Activated CD4-positive, alpha-beta memory T cell treated with anti-CD3 and anti-CD28 coated beads for 36 hours (primary cell): Measurements from ENCODE around the gene IQCK. TPM values are rescaled to one million over a fixed set of nuclear protein-coding genes. Genes with fewer than 3 reads are reported as not detected.

Experiments used
- CTCF ChIA-PET: fragments of 350-600 bp; sonication (Branson Sonifier 250); formaldehyde crosslinking; loops from one replicate; lab custom pipeline; 2021; ENCODE audit warnings: antibody characterized with exemption, inconsistent platforms; lab: Charles Lee
- POLR2A ChIA-PET: fragments of 350-600 bp; sonication (Branson Sonifier 250); formaldehyde crosslinking; loops from one replicate; lab custom pipeline; 2021; ENCODE audit warnings: antibody characterized with exemption; lab: Charles Lee
- DNase-seq: peaks from one replicate; pipeline ENCODE4 v3.0.0-alpha.2; 2020
- H3K27ac Mint-ChIP-seq: one replicate; pipeline ENCODE4 v1.8.0; 2021; ENCODE audit warnings: mixed read lengths
- H3K27me3 Mint-ChIP-seq: one replicate; pipeline ENCODE4 v1.8.0; 2021; ENCODE audit warnings: mixed read lengths
- H3K36me3 Mint-ChIP-seq: one replicate; pipeline ENCODE4 v1.8.0; 2021; ENCODE audit warnings: mixed read lengths
- H3K4me1 Mint-ChIP-seq: one replicate; pipeline ENCODE4 v1.8.0; 2021; ENCODE audit warnings: low read depth, mixed read lengths
- H3K4me3 Mint-ChIP-seq: one replicate; pipeline ENCODE4 v1.8.0; 2021; ENCODE audit warnings: mild to moderate bottlenecking, mixed read lengths
- H3K9me3 Mint-ChIP-seq: one replicate; pipeline ENCODE4 v1.8.0; 2021; ENCODE audit warnings: mixed read lengths
- intact Hi-C: fragments of 100-400 bp; cut with micrococcal nuclease; formaldehyde crosslinking; loops from one replicate; pipeline ENCODE4 v1.15.1; 2023
- total RNA-seq, 2 experiments: library from RNA; stranded (reverse); gene quantifications; one replicate each; pipeline ENCODE4 v1.2.3, GENCODE V29; 2021

The IQCK gene
- total RNA-seq, 2 experiments from 2014 or later, result 2.2 to 3.0 TPM

GRCh38 chr16:19840524-19841110 lies 122.5 kb downstream of the IQCK start:
- H3K9me3 Mint-ChIP-seq, result no peaks in the 10 kb centered on the region
- H3K36me3 Mint-ChIP-seq, result no peaks in the 10 kb centered on the region
- no peak overlapping the region for H3K4me3 Mint-ChIP-seq
- H3K4me1 Mint-ChIP-seq, result no peaks in the 10 kb centered on the region
- no peak overlapping the region for H3K27ac Mint-ChIP-seq
- CTCF ChIA-PET, result no interaction called here
- POLR2A ChIA-PET, result no interaction called here
- no peaks in the 10 kb centered on the region for H3K27me3 Mint-ChIP-seq
- intact Hi-C loops, result no loop called here
- no peak for DNase-seq

- ChIA-PET POLR2A (no interaction called here), CTCF (no interaction called here)
- H3K27me3 Mint-ChIP-seq, result no peaks in the 10 kb centered on the region
- H3K4me3 Mint-ChIP-seq, result no peak overlapping the region
- H3K4me1 Mint-ChIP-seq, result no peaks in the 10 kb centered on the region
- no peak overlapping the region for H3K27ac Mint-ChIP-seq
- intact Hi-C loops, result no loop called here
- no peak for DNase-seq
- no peaks in the 10 kb centered on the region for H3K36me3 Mint-ChIP-seq
- no peaks in the 10 kb centered on the region for H3K9me3 Mint-ChIP-seq
These were observed 123.1 kb downstream of the IQCK start for GRCh38 chr16:19841184-19841583.

- no peak for DNase-seq
- H3K27me3 Mint-ChIP-seq, result no peaks in the 10 kb centered on the region
- POLR2A ChIA-PET, result no interaction called here
- no peak overlapping the region for H3K27ac Mint-ChIP-seq
- intact Hi-C loops, result no loop called here
- no peaks in the 10 kb centered on the region for H3K36me3 Mint-ChIP-seq
- no peaks in the 10 kb centered on the region for H3K4me1 Mint-ChIP-seq
- H3K9me3 Mint-ChIP-seq, result no peaks in the 10 kb centered on the region
- no peak overlapping the region for H3K4me3 Mint-ChIP-seq
- CTCF ChIA-PET, result no interaction called here
These were observed 124.5 kb downstream of the IQCK start for GRCh38 chr16:19842426-19843157.

- H3K36me3 Mint-ChIP-seq, result no peaks in the 10 kb centered on the region
- no peaks in the 10 kb centered on the region for H3K27me3 Mint-ChIP-seq
- DNase-seq, result no peak
- ChIA-PET POLR2A (no interaction called here), CTCF (no interaction called here)
- intact Hi-C loops, result no loop called here
- no peaks in the 10 kb centered on the region for H3K4me1 Mint-ChIP-seq
- H3K27ac Mint-ChIP-seq, result no peak overlapping the region
- no peaks in the 10 kb centered on the region for H3K9me3 Mint-ChIP-seq
- no peak overlapping the region for H3K4me3 Mint-ChIP-seq
These were observed 125.3 kb downstream of the IQCK start for GRCh38 chr16:19843371-19843770.

- H3K36me3 Mint-ChIP-seq, result no peaks in the 10 kb centered on the region
- H3K4me3 Mint-ChIP-seq, result no peak overlapping the region
- no peaks in the 10 kb centered on the region for H3K4me1 Mint-ChIP-seq
- ChIA-PET CTCF (no interaction called here), POLR2A (no interaction called here)
- no peaks in the 10 kb centered on the region for H3K9me3 Mint-ChIP-seq
- intact Hi-C loops, result no loop called here
- no peak overlapping the region for H3K27ac Mint-ChIP-seq
- no peak for DNase-seq
- H3K27me3 Mint-ChIP-seq, result no peaks in the 10 kb centered on the region
These were observed 127.0 kb downstream of the IQCK start for GRCh38 chr16:19844945-19845641.

- CTCF ChIA-PET, result no interaction called here
- Mint-ChIP-seq H3K36me3 (no peaks in the 10 kb centered on the region), H3K27ac (no peak overlapping the region), H3K9me3 (no peaks in the 10 kb centered on the region), H3K27me3 (no peaks in the 10 kb centered on the region), H3K4me3 (no peak overlapping the region), H3K4me1 (no peaks in the 10 kb centered on the region)
- no peak for DNase-seq
- POLR2A ChIA-PET, result no interaction called here
- intact Hi-C loops, result no loop called here
These were observed 128.4 kb downstream of the IQCK start for GRCh38 chr16:19846436-19846835.

- ChIA-PET CTCF (no interaction called here), POLR2A (no interaction called here)
- Mint-ChIP-seq H3K27me3 (no peaks in the 10 kb centered on the region), H3K4me3 (no peak overlapping the region), H3K9me3 (no peaks in the 10 kb centered on the region), H3K36me3 (no peaks in the 10 kb centered on the region), H3K4me1 (no peaks in the 10 kb centered on the region), H3K27ac (no peak overlapping the region)
- DNase-seq, result no peak
- intact Hi-C loops, result no loop called here
These were observed 130.7 kb downstream of the IQCK start for GRCh38 chr16:19848756-19849155.

GRCh38 chr16:19850131-19850817 lies 132.2 kb downstream of the IQCK start:
- POLR2A ChIA-PET, result interaction anchor here (0.7 to 1.1 kb wide), 2 partner anchors 29 to 154 kb away, joined by 3 read pairs; no protein-coding TSS in a partner anchor
- Mint-ChIP-seq H3K9me3 (no peaks in the 10 kb centered on the region), H3K27ac (no peak overlapping the region), H3K4me1 (no peaks in the 10 kb centered on the region), H3K4me3 (no peak overlapping the region), H3K27me3 (no peaks in the 10 kb centered on the region), H3K36me3 (no peaks in the 10 kb centered on the region)
- CTCF ChIA-PET, result no interaction called here
- intact Hi-C loops, result no loop called here
- no peak for DNase-seq

- DNase-seq, result no peak
- Mint-ChIP-seq H3K4me3 (no peak overlapping the region), H3K9me3 (no peaks in the 10 kb centered on the region), H3K27me3 (no peaks in the 10 kb centered on the region), H3K27ac (no peak overlapping the region), H3K4me1 (no peaks in the 10 kb centered on the region), H3K36me3 (no peaks in the 10 kb centered on the region)
- intact Hi-C loops, result no loop called here
- CTCF ChIA-PET, result interaction anchor here (0.6 kb wide), 1 partner anchor 252 kb away, joined by 3 read pairs; no protein-coding TSS in a partner anchor
- POLR2A ChIA-PET, result interaction anchor here (1.1 kb wide), 1 partner anchor 28 kb away, joined by 3 read pairs; no protein-coding TSS in a partner anchor
These were observed 133.4 kb downstream of the IQCK start for GRCh38 chr16:19851476-19851875.

GRCh38 chr16:19853132-19853741 lies 135.2 kb downstream of the IQCK start:
- intact Hi-C loops, result no loop called here
- Mint-ChIP-seq H3K4me1 (no peaks in the 10 kb centered on the region), H3K27ac (no peak overlapping the region), H3K9me3 (no peaks in the 10 kb centered on the region), H3K27me3 (no peaks in the 10 kb centered on the region), H3K4me3 (no peak overlapping the region), H3K36me3 (no peaks in the 10 kb centered on the region)
- DNase-seq, result no peak
- ChIA-PET CTCF (no interaction called here), POLR2A (interaction anchor here (0.7 kb wide), 1 partner anchor 213 kb away, joined by 3 read pairs; no protein-coding TSS in a partner anchor)

- DNase-seq, result no peak
- H3K27ac Mint-ChIP-seq, result no peak overlapping the region
- no peak overlapping the region for H3K4me3 Mint-ChIP-seq
- intact Hi-C loops, result no loop called here
- ChIA-PET CTCF (no interaction called here), POLR2A (interaction anchor here (0.7 kb wide), 1 partner anchor 214 kb away, joined by 3 read pairs; no protein-coding TSS in a partner anchor)
- no peaks in the 10 kb centered on the region for H3K27me3 Mint-ChIP-seq
- H3K9me3 Mint-ChIP-seq, result no peaks in the 10 kb centered on the region
- no peaks in the 10 kb centered on the region for H3K36me3 Mint-ChIP-seq
- no peaks in the 10 kb centered on the region for H3K4me1 Mint-ChIP-seq
These were observed 135.9 kb downstream of the IQCK start for GRCh38 chr16:19853742-19854542.
